ENCODE measurements around the gene SLC22A17. TPM values are rescaled to one million over a fixed set of nuclear protein-coding genes. Genes with fewer than 3 reads are reported as not detected.

Gene SLC22A17
- total RNA-seq, 1 experiment from 2014 or later: 10.6 TPM

DNA sequence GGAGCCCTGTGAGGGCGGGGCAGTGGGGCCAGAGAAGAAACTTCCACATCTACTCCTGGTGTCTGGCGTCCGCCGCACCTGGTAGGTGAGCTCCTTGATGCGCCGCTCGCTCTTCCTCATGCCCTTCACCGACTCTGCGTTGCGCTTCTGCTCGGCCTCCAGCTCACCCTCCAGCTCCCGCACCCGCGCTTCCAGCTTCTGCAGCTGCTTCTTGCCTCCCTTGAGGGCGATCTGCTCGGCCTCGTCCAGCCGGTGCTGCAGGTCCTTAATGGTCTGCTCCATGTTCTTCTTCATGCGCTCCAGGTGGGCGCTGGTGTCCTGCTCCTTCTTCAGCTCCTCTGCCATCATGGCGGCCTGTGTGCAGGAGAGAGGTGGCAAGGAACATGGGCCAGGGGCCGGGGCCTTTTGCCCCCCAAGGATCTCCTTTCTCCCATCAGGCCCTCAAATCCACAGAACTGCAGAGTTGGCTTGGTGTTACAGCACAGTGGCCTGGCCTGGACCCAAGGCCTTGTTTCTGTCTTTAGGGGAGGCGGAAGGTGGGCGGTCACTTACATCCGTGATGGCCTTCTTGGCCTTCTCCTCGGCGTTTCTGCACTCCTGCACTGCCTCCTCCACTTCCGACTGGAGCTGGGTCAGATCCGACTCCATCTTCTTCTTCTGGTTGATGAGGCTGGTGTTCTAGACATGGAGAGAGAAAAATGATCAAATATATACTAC is 31.8 kb upstream of the SLC22A17 start:
- in situ Hi-C loops (cut with HindIII; ENCODE audit: low pct_unique_long_range_greater_than_20kb, low sequenced_read_pairs): no loop called here
- DNase-seq (ENCODE audit: low read depth): no peak

GRCh38 chr14:23382731-23383440 is 30.2 kb upstream of the SLC22A17 start:
- in situ Hi-C loops (cut with HindIII; ENCODE audit: low pct_unique_long_range_greater_than_20kb, low sequenced_read_pairs): no loop called here

GRCh38 chr14:23382276-23382675 is 29.6 kb upstream of the SLC22A17 start:
- in situ Hi-C loops (cut with HindIII; ENCODE audit: low pct_unique_long_range_greater_than_20kb, low sequenced_read_pairs): no loop called here
- DNase-seq (ENCODE audit: low read depth): no peak

More at GRCh38 chr14:23382731-23383440, 30.2 kb upstream of the SLC22A17 start:
- DNase-seq (ENCODE audit: low read depth): no peak

- in situ Hi-C loops (cut with HindIII; ENCODE audit: low pct_unique_long_range_greater_than_20kb, low sequenced_read_pairs): no loop called here
- no peak for DNase-seq (ENCODE audit: low read depth)
Observed at GRCh38 chr14:23381871-23382270, 29.2 kb upstream of the SLC22A17 start.

DNA sequence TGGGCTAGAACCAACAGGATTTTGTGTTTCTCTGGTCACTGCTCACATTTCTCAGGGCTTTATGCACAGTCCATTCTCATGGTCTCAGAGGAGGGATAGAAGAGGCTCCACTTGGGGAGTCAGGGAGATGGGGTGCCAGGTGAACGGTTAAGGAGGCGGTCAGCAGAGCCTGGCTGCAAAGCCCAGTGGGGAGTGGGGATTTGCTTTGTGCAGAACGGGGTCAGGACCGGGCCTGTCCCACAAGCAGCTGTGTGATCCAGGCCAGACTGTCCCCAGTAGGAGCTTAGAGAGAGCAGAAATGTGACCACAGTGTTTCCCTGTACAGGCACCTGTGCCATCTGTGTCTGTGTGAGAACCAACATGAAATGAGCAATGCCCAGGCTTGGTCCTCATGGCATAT is 28.3 kb upstream of the SLC22A17 start:
- no peak for DNase-seq (ENCODE audit: low read depth)
- in situ Hi-C loops (cut with HindIII; ENCODE audit: low pct_unique_long_range_greater_than_20kb, low sequenced_read_pairs): no loop called here

GRCh38 chr14:23380197-23380914 is 27.7 kb upstream of the SLC22A17 start:
- in situ Hi-C loops (cut with HindIII; ENCODE audit: low pct_unique_long_range_greater_than_20kb, low sequenced_read_pairs): no loop called here
- no peak for DNase-seq (ENCODE audit: low read depth)

- peak; percentile 10 for DNase-seq (ENCODE audit: low read depth)
- in situ Hi-C loops (cut with HindIII; ENCODE audit: low pct_unique_long_range_greater_than_20kb, low sequenced_read_pairs): no loop called here
Observed at GRCh38 chr14:23379366-23380196, 26.9 kb upstream of the SLC22A17 start.

GRCh38 chr14:23378612-23379220 is 26.0 kb upstream of the SLC22A17 start:
- DNase-seq (ENCODE audit: low read depth): no peak
- in situ Hi-C loops (cut with HindIII; ENCODE audit: low pct_unique_long_range_greater_than_20kb, low sequenced_read_pairs): no loop called here

DNA sequence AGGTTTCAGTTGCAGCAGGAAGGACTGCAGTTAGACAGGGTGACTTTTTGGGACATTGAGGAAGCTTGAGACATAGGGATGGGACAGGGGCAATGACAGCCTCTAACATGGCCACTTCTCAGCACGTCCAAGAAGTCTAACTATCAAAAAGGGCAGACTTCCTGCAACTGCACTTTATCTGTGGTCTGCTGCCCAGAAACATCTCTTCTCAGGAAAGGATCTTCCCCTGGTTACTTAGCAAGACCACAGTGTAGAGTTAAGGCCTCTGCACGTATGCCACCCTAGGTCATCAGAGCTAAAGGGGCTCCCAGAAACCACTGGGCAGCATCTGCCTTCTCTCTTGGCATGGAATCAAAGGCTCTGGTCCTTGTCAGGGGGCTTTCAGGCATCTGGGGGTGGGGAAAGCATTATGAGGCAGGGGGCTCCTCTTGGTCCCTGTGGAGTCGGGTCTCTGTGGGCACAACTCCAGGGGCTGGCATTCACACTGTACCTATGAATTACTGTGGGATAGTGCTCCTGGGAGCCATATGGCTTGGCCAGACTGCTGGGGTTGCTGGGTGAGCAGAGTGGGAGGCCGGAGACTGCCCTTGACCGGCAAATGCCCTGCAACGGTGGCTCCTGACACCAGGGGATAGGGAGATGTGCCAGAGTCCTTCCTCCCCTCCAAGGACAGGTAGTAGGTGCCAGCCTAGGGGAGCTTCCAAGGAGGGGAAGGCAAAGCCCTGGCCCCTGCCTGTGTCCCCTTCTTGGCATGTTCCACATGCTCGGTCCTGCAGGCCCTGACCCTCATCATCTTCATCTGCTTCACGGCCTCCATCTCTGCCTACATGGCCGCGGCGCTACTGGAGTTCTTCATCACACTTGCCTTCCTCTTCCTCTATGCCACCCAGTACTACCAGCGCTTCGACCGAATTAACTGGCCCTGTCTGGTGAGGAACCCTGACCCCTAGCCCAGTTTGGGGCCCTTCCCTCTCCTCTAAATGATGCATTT is 25.2 kb upstream of the SLC22A17 start:
- in situ Hi-C loops (cut with HindIII; ENCODE audit: low pct_unique_long_range_greater_than_20kb, low sequenced_read_pairs): no loop called here
- no peak for DNase-seq (ENCODE audit: low read depth)

- no peak for DNase-seq (ENCODE audit: low read depth)
- in situ Hi-C loops (cut with HindIII; ENCODE audit: low pct_unique_long_range_greater_than_20kb, low sequenced_read_pairs): no loop called here
Observed at GRCh38 chr14:23377198-23377550, 24.5 kb upstream of the SLC22A17 start.

- in situ Hi-C loops (cut with HindIII; ENCODE audit: low pct_unique_long_range_greater_than_20kb, low sequenced_read_pairs): no loop called here
- DNase-seq (ENCODE audit: low read depth): no peak
Observed at GRCh38 chr14:23376482-23377197, 24.0 kb upstream of the SLC22A17 start, which contains the start of gene CMTM5. Gene CMTM5, plus strand, starts transcription at chr14:23377046. Its CDS starts 206 bp downstream, at chr14:23377252.

- DNase-seq (ENCODE audit: low read depth): no peak
- in situ Hi-C loops (cut with HindIII; ENCODE audit: low pct_unique_long_range_greater_than_20kb, low sequenced_read_pairs): no loop called here
Observed at GRCh38 chr14:23375527-23376251, 23.0 kb upstream of the SLC22A17 start.

GRCh38 chr14:23373041-23373440 is 20.4 kb upstream of the SLC22A17 start:
- in situ Hi-C loops (cut with HindIII; ENCODE audit: low pct_unique_long_range_greater_than_20kb, low sequenced_read_pairs): no loop called here
- DNase-seq (ENCODE audit: low read depth): no peak

- in situ Hi-C loops (cut with HindIII; ENCODE audit: low pct_unique_long_range_greater_than_20kb, low sequenced_read_pairs): no loop called here
- no peak for DNase-seq (ENCODE audit: low read depth)
Observed at GRCh38 chr14:23372509-23372908, 19.8 kb upstream of the SLC22A17 start, which contains the start of gene IL25. Gene IL25, plus strand, starts transcription at chr14:23372809.

DNA sequence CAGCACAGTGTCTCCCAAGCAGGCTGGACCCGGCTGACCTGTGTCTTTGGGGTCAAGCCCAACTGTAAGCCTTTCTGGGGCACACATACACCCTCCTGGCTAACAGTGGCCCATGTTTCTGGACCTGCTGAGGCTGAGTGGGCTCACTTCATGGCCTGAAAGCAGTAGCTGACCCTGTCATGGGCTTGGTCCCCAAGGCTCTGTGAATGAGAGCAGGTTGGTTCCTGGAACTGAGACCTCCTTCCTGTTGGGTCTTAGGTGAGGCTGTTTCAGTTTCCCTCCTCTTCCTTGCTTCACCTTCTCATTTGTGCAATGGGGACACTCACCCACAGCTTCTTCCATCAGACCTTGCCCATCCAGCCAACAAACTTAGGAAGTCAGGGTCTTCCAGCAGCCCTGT is 19.2 kb upstream of the SLC22A17 start:
- DNase-seq (ENCODE audit: low read depth): no peak
- in situ Hi-C loops (cut with HindIII; ENCODE audit: low pct_unique_long_range_greater_than_20kb, low sequenced_read_pairs): no loop called here

- in situ Hi-C loops (cut with HindIII; ENCODE audit: low pct_unique_long_range_greater_than_20kb, low sequenced_read_pairs): no loop called here
Observed at GRCh38 chr14:23370221-23370620, 17.5 kb upstream of the SLC22A17 start.

More at GRCh38 chr14:23370221-23370620, 17.5 kb upstream of the SLC22A17 start:
- no peak for DNase-seq (ENCODE audit: low read depth)
